HepG2 (cell line): Measurements from ENCODE around the gene EPHA6. TPM values are rescaled to one million over a fixed set of nuclear protein-coding genes. Genes with fewer than 3 reads are reported as not detected.
A peak's percentile ranks its signal among the peaks of the same experiment; 100 is the strongest.

Experiments
- ATAC-seq: fragments of 200-7000 bp; cut with Tn5 transposase; 3 replicates; pipeline ENCODE4 v1.9.1; 2020; ENCODE audit warnings: mild to moderate bottlenecking, moderate library complexity
- BruUV-seq: library from RNA; stranded (reverse); fragments of 400-500 nt; replicated peaks from 2 replicates; lab custom pipeline; 2021; lab: Mats Ljungman, UMichigan
- CTCF ChIA-PET: fragments of 300-600 bp; formaldehyde crosslinking; extraction: SDS; loops from one replicate; lab custom pipeline; 2021; ENCODE audit warnings: low total read pairs, inconsistent platforms, low intra/inter-chr PET ratio; lab: Yijun Ruan, JAX
- POLR2A ChIA-PET: fragments of 350-600 bp; sonication (Branson Sonifier 250); formaldehyde crosslinking; loops from one replicate; lab custom pipeline; 2020; ENCODE audit warnings: antibody characterized with exemption, inconsistent platforms; lab: Yijun Ruan, JAX
- DNase-seq: peaks from one replicate; pipeline ENCODE4 v3.0.0-alpha.2; 2015; ENCODE audit warnings: low spot score
- FAIRE-seq: peaks from 3 replicates; lab custom pipeline; 2011; peaks lifted over from hg19 to GRCh38; lab: Jason Lieb, UNC
- H2AFZ ChIP-seq: one replicate; pipeline ENCODE4 v1.6.1; 2011; ENCODE audit warnings: low read length, inconsistent platforms
- H3K27ac ChIP-seq: fragments of 300-600 bp; 3 replicates; pipeline ENCODE4 v1.8.0; 2011; ENCODE audit warnings: mixed run types, mild to moderate bottlenecking, mixed read lengths, low read length, inconsistent platforms; ENCODE audit not compliant: insufficient read depth; ENCODE audit errors: extremely low read length
- H3K27me3 ChIP-seq, 2 experiments: fragments of 200-600 bp in 1 of 2; 2 replicates in 1 of 2; 3 replicates in 1 of 2; pipeline versions ENCODE4 v1.6.0 to v1.8.0; 2011; ENCODE audit warnings: low read length in 2 of 2, mild to moderate bottlenecking in 2 of 2, moderate library complexity in 2 of 2, inconsistent platforms in 1 of 2; ENCODE audit not compliant: insufficient read depth in 2 of 2, control insufficient read depth in 1 of 2
- H3K36me3 ChIP-seq, 2 experiments: fragments of 200-600 bp in 1 of 2; replicated peaks in 1 of 2; 2 replicates in 1 of 2; 3 replicates in 1 of 2; pipeline versions ENCODE4 v1.5.1 to v1.8.0; 2011; ENCODE audit warnings: low read length in 2 of 2, inconsistent platforms in 1 of 2; ENCODE audit not compliant: insufficient read depth in 2 of 2, control insufficient read depth in 1 of 2
- H3K4me1 ChIP-seq: 2 replicates; pipeline ENCODE4 v1.5.1; 2012; ENCODE audit warnings: low read length, inconsistent platforms; ENCODE audit not compliant: insufficient read depth
- H3K4me2 ChIP-seq: 2 replicates; pipeline ENCODE4 v1.6.0; 2011; ENCODE audit warnings: low read depth, low read length, inconsistent platforms
- H3K4me3 ChIP-seq, 3 experiments: fragments of 200-600 bp in 1 of 3; sonication (generic), shearing (Covaris generic) in 1 of 3; replicated peaks in 1 of 3; 2 replicates each; pipeline ENCODE4 v1.5.1; 2011 to 2016; ENCODE audit warnings: low read length in 3 of 3, inconsistent platforms in 2 of 3, low read depth in 2 of 3, mild to moderate bottlenecking in 2 of 3, control low read depth in 1 of 3, mixed read lengths in 1 of 3; ENCODE audit not compliant: insufficient read depth in 1 of 3
- H3K79me2 ChIP-seq: one replicate; pipeline ENCODE4 v1.6.1; 2011; ENCODE audit warnings: low read length, inconsistent platforms; ENCODE audit not compliant: insufficient read depth
- H3K9ac ChIP-seq: 2 replicates; pipeline ENCODE4 v1.6.0; 2011; ENCODE audit warnings: mild to moderate bottlenecking, low read depth, low read length, inconsistent platforms; ENCODE audit not compliant: insufficient read depth
- H3K9me3 ChIP-seq: 2 replicates; pipeline ENCODE4 v1.5.1; 2012; ENCODE audit warnings: mild to moderate bottlenecking, low read length
- H4K20me1 ChIP-seq: 2 replicates; pipeline ENCODE4 v1.6.0; 2011; ENCODE audit warnings: inconsistent platforms, mild to moderate bottlenecking, low read length, moderate library complexity; ENCODE audit not compliant: insufficient read depth
- GFI1 ChIP-seq: sonication (generic); formaldehyde crosslinking; IDR thresholded peaks from 2 replicates; pipeline ENCODE4 v1.5.0; 2020; ENCODE audit warnings: missing genetic modification reagents, mild to moderate bottlenecking, borderline replicate concordance
- SMC3 ChIP-seq: IDR thresholded peaks from 2 replicates; pipeline ENCODE4 v1.6.1; 2011; ENCODE audit warnings: low read length, improper control_type of control experiment
- STAG1 ChIP-seq: sonication (generic); formaldehyde crosslinking; IDR thresholded peaks from 2 replicates; pipeline ENCODE4 v1.4.0; 2020; ENCODE audit warnings: missing genetic modification reagents
- ZNF333 ChIP-seq: sonication (generic); formaldehyde crosslinking; IDR thresholded peaks from 2 replicates; pipeline ENCODE4 v1.4.0; 2020; ENCODE audit warnings: mild to moderate bottlenecking, missing genetic modification reagents, borderline replicate concordance
- ZNF607 ChIP-seq: sonication (generic); formaldehyde crosslinking; IDR thresholded peaks from 2 replicates; pipeline ENCODE4 v1.5.1; 2020; ENCODE audit warnings: missing genetic modification reagents, mild to moderate bottlenecking, borderline replicate concordance
- WGBS: methylation state at CpG from one replicate; pipeline ENCODE4 v1.1.6; 2017; ENCODE audit warnings: low lambda C conversion rate; 5-methylcytosine and 5-hydroxymethylcytosine counted together
- in situ Hi-C: cut with HindIII; loops from 2 replicates; pipeline ENCODE4 v1.10.0; 2017; ENCODE audit warnings: low pct_unique_long_range_greater_than_20kb; ENCODE audit not compliant: extremely low pct_ligation_motif_present
- intact Hi-C: fragments of 100-400 bp; cut with micrococcal nuclease; formaldehyde crosslinking; loops from one replicate; pipeline ENCODE4 v1.10.0; 2022; ENCODE audit not compliant: unreplicated experiment
- polyA plus RNA-seq, 8 experiments: library from polyadenylated mRNA; depleted of rRNA in 3 of 8; stranded (reverse) in 7 of 8; unstranded in 1 of 8; fragments of >200 nt; fragmentation: Illumina TruSeq in 4 of 8; extraction: Trizol in 4 of 8; gene quantifications; 2 replicates each; pipeline versions ENCODE4 v1.2.1 to v1.2.3, GENCODE V29; 2011 to 2016; ENCODE audit warnings: low read depth in 4 of 8, missing spikeins in 1 of 8, mixed read lengths in 1 of 8; ENCODE audit not compliant: insufficient read depth in 1 of 8
- total RNA-seq, 5 experiments: library from RNA; depleted of rRNA; stranded (reverse); fragments of >200 nt; fragmentation: Illumina TruSeq; extraction: Trizol; gene quantifications; 2 replicates each; pipeline ENCODE4 v1.2.3, GENCODE V29; 2016; ENCODE audit warnings: low read depth in 1 of 5
- TF ChIP-seq, protein P1 (sequence below): sonication (generic); formaldehyde crosslinking; IDR thresholded peaks from 2 replicates; pipeline ENCODE4 v1.5.0; 2020; ENCODE audit warnings: mild to moderate bottlenecking, missing genetic modification reagents, moderate library complexity

Gene EPHA6
- total and polyA plus RNA-seq, 2 of the 13 experiments (the other 11 are each of a cell fraction or from before 2014, with no cell fraction given): not detected

DNA sequence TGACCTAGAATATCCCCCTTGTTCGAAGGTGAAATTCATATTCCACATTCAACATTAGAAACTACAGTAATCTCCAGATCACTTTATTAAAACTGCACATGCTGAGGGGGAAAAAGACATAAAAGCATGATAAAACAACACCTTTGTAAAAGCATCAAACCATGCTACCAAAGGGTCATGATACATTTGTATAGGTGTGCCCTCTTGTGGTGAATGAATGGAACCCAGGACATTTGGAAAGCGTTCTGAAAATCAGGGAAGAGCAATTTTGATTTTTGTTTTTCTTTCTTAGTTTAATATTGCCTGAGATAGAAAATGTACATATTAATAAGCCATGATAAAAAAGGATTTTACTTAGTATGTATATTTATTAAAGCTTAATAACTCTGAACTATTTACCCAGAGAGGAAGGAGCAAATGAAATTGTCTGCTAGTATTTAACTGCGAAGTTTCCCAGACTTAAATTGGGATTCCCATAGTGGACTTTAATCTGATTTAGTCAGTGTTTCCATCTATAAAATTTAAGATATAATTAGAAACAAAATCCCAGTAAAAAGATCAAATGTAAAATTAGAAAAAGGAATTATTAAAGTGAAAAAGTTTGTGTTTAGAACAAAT is 844.4 kb downstream of the EPHA6 start:
- H2AFZ ChIP-seq: no peak overlapping the region
- no peaks in the 10 kb centered on the region for H3K79me2 ChIP-seq
- ChIA-PET CTCF (interaction anchor here (1.2 to 2.0 kb wide), 2 partner anchors 402 to 796 kb away, joined by 3 to 23 read pairs; no protein-coding TSS in a partner anchor), POLR2A (no interaction called here)
- peak; percentile 56; the same call in 1 of the 3 replicates for ATAC-seq
- BruUV-seq: no TSS peak
- H3K4me3 ChIP-seq: no peak overlapping the region
- intact Hi-C loops (loop anchor here (1.0 to 2.0 kb wide), 2 partner anchors 364 to 795 kb away; no protein-coding TSS in a partner anchor), in situ Hi-C loops (loop anchor here (10.0 kb wide), 1 partner anchor 794 kb away; no protein-coding TSS in a partner anchor)
- H4K20me1 ChIP-seq: no peaks in the 10 kb centered on the region
- no peak overlapping the region for H3K27ac ChIP-seq
- FAIRE-seq: peak; percentile 37
- H3K27me3 ChIP-seq: no peaks in the 10 kb centered on the region
- no peaks in the 10 kb centered on the region for H3K36me3 ChIP-seq
- no peak overlapping the region for H3K4me2 ChIP-seq
- DNase-seq: peak; percentile 21
- no peaks in the 10 kb centered on the region for H3K9me3 ChIP-seq
- H3K4me1 ChIP-seq: no peaks in the 10 kb centered on the region
- no peak overlapping the region for H3K9ac ChIP-seq
- TF ChIP-seq, protein P1, sequence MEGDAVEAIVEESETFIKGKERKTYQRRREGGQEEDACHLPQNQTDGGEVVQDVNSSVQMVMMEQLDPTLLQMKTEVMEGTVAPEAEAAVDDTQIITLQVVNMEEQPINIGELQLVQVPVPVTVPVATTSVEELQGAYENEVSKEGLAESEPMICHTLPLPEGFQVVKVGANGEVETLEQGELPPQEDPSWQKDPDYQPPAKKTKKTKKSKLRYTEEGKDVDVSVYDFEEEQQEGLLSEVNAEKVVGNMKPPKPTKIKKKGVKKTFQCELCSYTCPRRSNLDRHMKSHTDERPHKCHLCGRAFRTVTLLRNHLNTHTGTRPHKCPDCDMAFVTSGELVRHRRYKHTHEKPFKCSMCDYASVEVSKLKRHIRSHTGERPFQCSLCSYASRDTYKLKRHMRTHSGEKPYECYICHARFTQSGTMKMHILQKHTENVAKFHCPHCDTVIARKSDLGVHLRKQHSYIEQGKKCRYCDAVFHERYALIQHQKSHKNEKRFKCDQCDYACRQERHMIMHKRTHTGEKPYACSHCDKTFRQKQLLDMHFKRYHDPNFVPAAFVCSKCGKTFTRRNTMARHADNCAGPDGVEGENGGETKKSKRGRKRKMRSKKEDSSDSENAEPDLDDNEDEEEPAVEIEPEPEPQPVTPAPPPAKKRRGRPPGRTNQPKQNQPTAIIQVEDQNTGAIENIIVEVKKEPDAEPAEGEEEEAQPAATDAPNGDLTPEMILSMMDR (CRISPR knock-in tag): peak; percentile 69
- TF ChIP-seq ZNF607 (CRISPR knock-in tag) (no peak), ZNF333 (CRISPR knock-in tag) (no peak), GFI1 (CRISPR knock-in tag) (no peak), STAG1 (peak; percentile 69), SMC3 (peak; percentile 68)
- WGBS: 16% methylated on average over 3 of the region's 3 CpGs
